H1 (cell line): Measurements from ENCODE around the gene PRKN. TPM values are rescaled to one million over a fixed set of nuclear protein-coding genes. Genes with fewer than 3 reads are reported as not detected.

Source experiments
- CTCF ChIA-PET: fragments of 300-600 bp; sonication (Branson Sonifier 250); formaldehyde crosslinking; loops from one replicate; lab custom pipeline; 2021; ENCODE audit not compliant: partially characterized antibody; lab: Charles Lee
- POLR2A ChIA-PET: fragments of 300-600 bp; sonication (Branson Sonifier 250); formaldehyde crosslinking; loops from one replicate; lab custom pipeline; 2021; ENCODE audit warnings: inconsistent platforms; ENCODE audit not compliant: partially characterized antibody; lab: Charles Lee
- DNase-seq, 2 experiments: peaks; one replicate each; pipeline versions ENCODE4 v3.0.0 to v3.0.0-alpha.2; 2010 to 2022; ENCODE audit warnings: low spot score in 2 of 2, low read depth in 1 of 2, mixed read lengths in 1 of 2
- FAIRE-seq: peaks from 2 replicates; lab custom pipeline; 2011; peaks lifted over from hg19 to GRCh38; lab: Jason Lieb, UNC
- H2AFZ ChIP-seq: 2 replicates; pipeline ENCODE4 v1.8.1; 2012; ENCODE audit warnings: low read length, inconsistent platforms
- H2AK5ac ChIP-seq: 2 replicates; pipeline ENCODE4 v1.6.1; 2013; ENCODE audit warnings: low read depth, low read length
- H2BK120ac ChIP-seq: replicated peaks from 2 replicates; pipeline ENCODE3; 2013; ENCODE audit warnings: low read depth, low read length, inconsistent platforms
- H2BK12ac ChIP-seq: 2 replicates; pipeline ENCODE4 v1.6.1; 2013; ENCODE audit warnings: low read depth, low read length
- H2BK15ac ChIP-seq: 2 replicates; pipeline ENCODE4 v1.6.1; 2013; ENCODE audit warnings: low read length
- H2BK20ac ChIP-seq: 2 replicates; pipeline ENCODE4 v1.6.1; 2013; ENCODE audit warnings: low read length
- H2BK5ac ChIP-seq: 2 replicates; pipeline ENCODE4 v1.6.1; 2013; ENCODE audit warnings: low read depth, low read length
- H3K14ac ChIP-seq: 2 replicates; pipeline ENCODE4 v1.6.1; 2013; ENCODE audit warnings: inconsistent platforms; ENCODE audit not compliant: insufficient read length
- H3K18ac ChIP-seq: 2 replicates; pipeline ENCODE4 v1.6.1; 2013; ENCODE audit warnings: low read length; ENCODE audit errors: extremely low read depth
- H3K23ac ChIP-seq: 2 replicates; pipeline ENCODE4 v1.6.1; 2013; ENCODE audit warnings: inconsistent platforms; ENCODE audit not compliant: insufficient read length
- H3K23me2 ChIP-seq: 2 replicates; pipeline ENCODE4 v1.6.1; 2013; ENCODE audit warnings: low read depth, low read length
- H3K27ac ChIP-seq: 2 replicates; pipeline ENCODE4 v1.6.1; 2011; ENCODE audit warnings: low read depth, low read length, inconsistent platforms
- H3K27me3 ChIP-seq, 4 experiments: replicated peaks in 1 of 4; 1 replicate in 1 of 4; 2 replicates in 3 of 4; pipeline versions ENCODE4 v1.6.1 to v1.8.1; 2011 to 2013; ENCODE audit warnings: low read length in 3 of 4, mild to moderate bottlenecking in 3 of 4, inconsistent platforms in 2 of 4, mixed read lengths in 2 of 4, moderate library complexity in 1 of 4; ENCODE audit not compliant: control insufficient read depth in 3 of 4, insufficient read depth in 3 of 4; ENCODE audit errors: extremely low read depth in 1 of 4
- H3K36me3 ChIP-seq, 4 experiments: 2 replicates each; pipeline versions ENCODE4 v1.6.1 to v1.8.1; 2011 to 2013; ENCODE audit warnings: mild to moderate bottlenecking in 4 of 4, low read length in 3 of 4, moderate library complexity in 2 of 4, control low read depth in 1 of 4, inconsistent platforms in 1 of 4; ENCODE audit not compliant: insufficient read depth in 4 of 4, control insufficient read depth in 2 of 4
- H3K4ac ChIP-seq: replicated peaks from 2 replicates; pipeline ENCODE3; 2013; ENCODE audit warnings: low read length, low read depth, mixed read lengths, inconsistent platforms; ENCODE audit not compliant: insufficient read length
- H3K4me1 ChIP-seq, 4 experiments: replicated peaks in 1 of 4; 1 replicate in 1 of 4; 2 replicates in 3 of 4; pipeline versions ENCODE4 v1.6.1 to v1.8.1; 2011 to 2013; ENCODE audit warnings: low read length in 3 of 4, inconsistent platforms in 2 of 4, mixed read lengths in 1 of 4; ENCODE audit not compliant: insufficient read depth in 4 of 4, control insufficient read depth in 3 of 4
- H3K4me2 ChIP-seq, 2 experiments: 2 replicates each; pipeline versions ENCODE4 v1.6.1 to v1.8.1; 2011 to 2013; ENCODE audit warnings: low read depth in 2 of 2, low read length in 2 of 2, control low read depth in 1 of 2, inconsistent platforms in 1 of 2, mild to moderate bottlenecking in 1 of 2; ENCODE audit not compliant: insufficient read depth in 1 of 2
- H3K4me3 ChIP-seq, 4 experiments: fragments of 200-600, 300-600 bp in 1 of 4; sonication (generic), shearing (Covaris generic), sonication (Bioruptor Twin) in 1 of 4; 2 replicates each; pipeline versions ENCODE4 v1.5.1 to v1.8.1; 2011 to 2016; ENCODE audit warnings: low read length in 4 of 4, low read depth in 3 of 4, control low read depth in 2 of 4, inconsistent platforms in 2 of 4, mild to moderate bottlenecking in 2 of 4, mixed read lengths in 1 of 4, moderate library complexity in 1 of 4; ENCODE audit not compliant: insufficient read depth in 2 of 4; ENCODE audit errors: extremely low read depth in 1 of 4
- H3K56ac ChIP-seq: replicated peaks from 2 replicates; pipeline ENCODE3; 2013; ENCODE audit warnings: low read depth, mild to moderate bottlenecking, mixed read lengths, low read length, inconsistent platforms; ENCODE audit not compliant: insufficient read length
- H3K79me1 ChIP-seq: 2 replicates; pipeline ENCODE4 v1.6.1; 2013; ENCODE audit warnings: low read depth, low read length, control low read depth
- H3K79me2 ChIP-seq, 2 experiments: 2 replicates each; pipeline versions ENCODE4 v1.6.1 to v1.8.1; 2012 to 2013; ENCODE audit warnings: low read length in 2 of 2, mild to moderate bottlenecking in 2 of 2, inconsistent platforms in 1 of 2; ENCODE audit not compliant: insufficient read depth in 2 of 2, control insufficient read depth in 1 of 2
- H3K9ac ChIP-seq, 4 experiments: replicated peaks in 1 of 4; 1 replicate in 1 of 4; 2 replicates in 3 of 4; pipeline versions ENCODE4 v1.6.1 to v1.8.1; 2011 to 2013; ENCODE audit warnings: low read depth in 3 of 4, low read length in 3 of 4, control low read depth in 2 of 4, mild to moderate bottlenecking in 2 of 4, moderate library complexity in 2 of 4, inconsistent platforms in 1 of 4; ENCODE audit errors: extremely low read depth in 1 of 4
- H3K9me3 ChIP-seq, 2 experiments: 2 replicates each; pipeline versions ENCODE4 v1.6.1 to v1.8.1; 2012 to 2013; ENCODE audit warnings: mild to moderate bottlenecking in 2 of 2, moderate library complexity in 2 of 2, control low read depth in 1 of 2, inconsistent platforms in 1 of 2, low read depth in 1 of 2, low read length in 1 of 2, mixed read lengths in 1 of 2; ENCODE audit not compliant: insufficient read depth in 2 of 2
- H4K20me1 ChIP-seq, 2 experiments: replicated peaks in 1 of 2; 2 replicates each; pipeline versions ENCODE3 to v1.8.1; 2011 to 2013; ENCODE audit warnings: inconsistent platforms in 2 of 2, low read length in 2 of 2, mild to moderate bottlenecking in 1 of 2; ENCODE audit not compliant: insufficient read depth in 2 of 2, control insufficient read depth in 1 of 2
- H4K5ac ChIP-seq: 2 replicates; pipeline ENCODE4 v1.6.1; 2013; ENCODE audit warnings: low read length, low read depth, mixed read lengths, inconsistent platforms; ENCODE audit not compliant: insufficient read length
- H4K8ac ChIP-seq: 2 replicates; pipeline ENCODE4 v1.8.0; 2013; ENCODE audit warnings: mild to moderate bottlenecking, moderate library complexity, low read length, inconsistent platforms; ENCODE audit not compliant: insufficient read depth; ENCODE audit errors: extremely low read depth
- H4K91ac ChIP-seq: replicated peaks from 2 replicates; pipeline ENCODE3; 2013; ENCODE audit warnings: low read length, mixed read lengths, inconsistent platforms; ENCODE audit not compliant: insufficient read length
- JUN ChIP-seq: IDR thresholded peaks from 2 replicates; pipeline ENCODE4 v1.6.1; 2011; ENCODE audit warnings: low read depth, mild to moderate bottlenecking, improper control_type of control experiment, low read length
- WGBS, 2 experiments: shearing (Covaris generic) in 1 of 2; methylation state at CpG; one replicate each; pipeline versions ENCODE4 v1.1.6 to v1.1.7; 2013 to 2015; ENCODE audit warnings: low lambda C conversion rate in 2 of 2, mixed read lengths in 2 of 2, inconsistent platforms in 1 of 2, low coverage in 1 of 2, missing lambda C conversion rate in 1 of 2; ENCODE audit not compliant: insufficient replicate concordance in 2 of 2, insufficient coverage in 1 of 2, insufficient read length in 1 of 2; ENCODE audit errors: extremely low coverage in 1 of 2, missing lambda C conversion rate in 1 of 2; 5-methylcytosine and 5-hydroxymethylcytosine counted together
- polyA plus RNA-seq, 7 experiments: library from polyadenylated mRNA; depleted of rRNA in 3 of 7; stranded (reverse) in 5 of 7; unstranded in 2 of 7; fragments of >200 nt in 5 of 7; fragments of 200-250 nt in 2 of 7; gene quantifications; 1 replicate in 5 of 7; 2 replicates in 1 of 7; 4 replicates in 1 of 7; pipeline versions ENCODE4 v1.2.1 to v1.2.3, GENCODE V29; 2011 to 2013; ENCODE audit warnings: missing spikeins in 2 of 7, mixed read lengths in 2 of 7
- total RNA-seq: library from RNA; stranded (reverse); fragmentation: NEBNext Ultra II Directional; extraction: Animal tissue kit (Norgen Biotek cat#: 25700); gene quantifications from 2 replicates; pipeline ENCODE4 v1.2.1, GENCODE V29; 2021

Gene PRKN
- total and polyA plus RNA-seq, 2 of the 8 experiments (the other 6 are each of a cell fraction or from before 2014, with no cell fraction given) = 0.13 to 0.29 TPM

GRCh38 chr6:162404951-162405350 lies 322.6 kb downstream of the PRKN start:
- Histone ChIP-seq H3K4me2 (no peak overlapping the region), H2BK20ac (no peak overlapping the region), H2AFZ (no peak overlapping the region), H4K20me1 (no peaks in the 10 kb centered on the region), H4K5ac (no peak overlapping the region), H3K27ac (no peak overlapping the region), H3K23me2 (no peaks in the 10 kb centered on the region), H2BK12ac (no peak overlapping the region), H3K56ac (no peak overlapping the region), H3K4me1 (peaks cover 0 to 5% (median 3%) of the 10 kb centered on the region in 4 experiments; a peak in 2 of 7 replicates), H3K79me2 (no peaks in the 10 kb centered on the region), H3K27me3 (no peaks in the 10 kb centered on the region), H3K4me3 (no peak overlapping the region), H2AK5ac (no peak overlapping the region), H2BK15ac (no peak overlapping the region), H3K9ac (no peak overlapping the region), H3K4ac (no peak overlapping the region), H2BK120ac (no peak overlapping the region), H3K23ac (no peak overlapping the region), H4K91ac (no peak overlapping the region), H4K8ac (no peak overlapping the region), H3K14ac (no peak overlapping the region), H3K79me1 (no peaks in the 10 kb centered on the region), H3K9me3 (no peaks in the 10 kb centered on the region), H2BK5ac (no peak overlapping the region), H3K18ac (no peak overlapping the region), H3K36me3 (no peaks in the 10 kb centered on the region)
- 98% methylated on average over 4 of the region's 4 CpGs; no CpG with 5 or more reads in 1 of the 2 experiments for WGBS, 2 experiments
- FAIRE-seq (no peak), DNase-seq (no peak)
- TF ChIP-seq JUN = no peak
- ChIA-PET POLR2A (no interaction called here), CTCF (no interaction called here)
